HG02588 (cell line): ENCODE measurements around the gene WDFY4.

ENCODE experiments used
- ATAC-seq: cut with Tn5 transposase; IDR thresholded peaks from one replicate; pipeline ENCODE4 v1.9.1; 2021; ENCODE audit warnings: mild to moderate bottlenecking, moderate library complexity; ENCODE audit not compliant: unreplicated experiment

Gene WDFY4

DNA sequence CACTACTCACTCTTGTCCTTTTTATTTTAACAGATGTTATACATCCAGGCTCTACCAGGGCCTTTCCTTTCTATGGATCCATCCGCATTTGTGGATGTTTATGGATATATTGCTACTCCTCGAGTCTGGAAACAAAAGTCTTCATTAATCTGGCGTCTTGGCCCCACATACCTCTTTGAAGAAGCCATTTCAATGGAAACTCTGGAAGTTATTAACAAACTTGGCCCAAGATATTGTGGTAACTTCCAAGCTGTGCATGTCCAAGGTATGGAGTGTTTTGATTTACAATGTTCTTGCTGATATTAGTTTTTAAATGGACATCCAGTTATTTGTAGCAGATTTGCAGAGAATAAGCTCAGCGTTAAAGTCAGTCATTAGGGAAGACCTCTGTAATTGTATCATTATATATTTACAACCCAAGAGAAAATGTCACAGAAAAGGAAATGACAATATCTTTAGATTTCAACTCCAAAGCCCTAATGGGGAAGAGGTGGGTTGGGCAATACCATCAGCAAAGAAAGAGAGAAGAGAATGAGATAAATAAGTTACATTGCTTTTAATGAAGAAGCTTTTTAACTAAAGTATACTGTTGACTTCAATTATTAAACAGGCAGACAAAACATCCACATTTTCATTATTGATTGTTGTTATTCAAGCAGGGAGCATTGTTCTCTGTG, 102.1 kb downstream of the WDFY4 start:
- no peak for ATAC-seq

GRCh38 chr10:48788554-48788953, 103.9 kb downstream of the WDFY4 start:
- ATAC-seq: no peak

DNA sequence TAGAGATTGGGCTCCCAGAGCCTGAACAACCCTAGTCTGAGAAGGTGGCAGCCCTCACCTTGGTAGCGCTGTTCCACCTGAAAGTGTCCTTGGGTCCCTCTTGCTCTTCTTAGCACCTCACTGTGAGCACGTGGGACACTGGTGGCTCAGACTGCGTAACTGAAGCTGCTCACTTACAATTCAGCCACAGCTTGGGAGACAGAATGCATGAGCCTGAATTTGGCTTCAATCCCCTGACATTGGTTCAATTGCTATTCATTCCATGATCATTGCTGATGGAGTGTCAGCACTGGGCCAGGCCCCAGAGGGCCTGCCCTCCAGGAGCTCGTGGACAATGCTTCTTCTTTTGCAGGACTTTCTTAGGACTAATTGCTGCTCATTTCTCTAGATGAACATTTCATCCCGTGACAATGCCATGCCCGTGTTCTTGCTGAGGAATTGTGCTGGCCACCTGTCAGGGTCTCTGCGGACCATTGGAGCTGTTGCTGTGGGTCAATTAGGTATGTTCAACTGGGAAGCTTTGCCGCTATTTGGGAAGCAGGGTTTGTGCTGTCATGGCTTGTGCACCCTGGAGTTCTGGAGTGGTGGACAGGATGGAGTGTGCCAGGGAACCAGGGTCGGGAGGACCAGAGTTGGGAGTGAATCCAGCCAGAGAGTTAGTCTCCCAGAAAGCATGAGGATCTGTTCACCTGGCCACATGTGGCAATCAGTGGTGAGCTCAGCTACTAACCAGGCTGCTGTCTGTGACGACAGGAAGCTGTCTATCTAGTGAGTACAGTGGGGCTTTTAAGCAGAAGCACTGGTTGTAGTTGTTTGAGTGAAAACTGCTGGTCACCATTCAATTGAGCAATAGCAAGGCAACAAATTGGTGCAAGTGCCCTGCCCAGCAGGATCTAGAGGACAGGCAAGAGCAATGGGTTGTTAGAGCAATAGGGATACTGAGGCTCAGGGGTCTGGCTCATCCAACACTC, 105.1 kb downstream of the WDFY4 start:
- ATAC-seq: no peak

DNA sequence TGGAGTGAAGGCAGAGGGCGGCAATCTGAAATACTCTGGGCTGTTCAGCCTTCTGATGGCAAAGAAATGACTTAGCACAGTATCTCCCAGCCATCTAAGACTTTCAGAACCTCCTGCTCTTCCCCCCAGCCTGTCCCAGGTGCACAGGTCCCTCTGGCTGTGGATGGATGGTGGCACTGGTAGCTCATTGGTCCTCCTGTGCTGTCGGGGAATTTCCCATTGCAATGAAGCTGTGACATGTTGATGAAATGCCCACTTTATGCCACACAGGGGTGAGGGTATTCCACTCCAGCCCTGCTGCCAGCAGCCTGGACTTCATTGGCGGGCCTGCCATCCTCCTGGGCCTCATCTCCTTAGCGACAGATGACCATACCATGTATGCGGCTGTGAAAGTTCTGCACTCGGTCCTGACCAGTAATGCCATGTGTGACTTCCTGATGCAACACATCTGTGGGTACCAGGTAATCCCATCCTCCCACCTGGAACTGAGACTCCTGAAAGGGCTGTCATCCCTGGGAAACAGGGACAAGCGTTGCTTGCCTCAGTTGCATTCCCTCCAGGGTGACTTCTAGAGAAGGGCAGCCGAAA, 105.9 kb downstream of the WDFY4 start:
- ATAC-seq: no peak

DNA sequence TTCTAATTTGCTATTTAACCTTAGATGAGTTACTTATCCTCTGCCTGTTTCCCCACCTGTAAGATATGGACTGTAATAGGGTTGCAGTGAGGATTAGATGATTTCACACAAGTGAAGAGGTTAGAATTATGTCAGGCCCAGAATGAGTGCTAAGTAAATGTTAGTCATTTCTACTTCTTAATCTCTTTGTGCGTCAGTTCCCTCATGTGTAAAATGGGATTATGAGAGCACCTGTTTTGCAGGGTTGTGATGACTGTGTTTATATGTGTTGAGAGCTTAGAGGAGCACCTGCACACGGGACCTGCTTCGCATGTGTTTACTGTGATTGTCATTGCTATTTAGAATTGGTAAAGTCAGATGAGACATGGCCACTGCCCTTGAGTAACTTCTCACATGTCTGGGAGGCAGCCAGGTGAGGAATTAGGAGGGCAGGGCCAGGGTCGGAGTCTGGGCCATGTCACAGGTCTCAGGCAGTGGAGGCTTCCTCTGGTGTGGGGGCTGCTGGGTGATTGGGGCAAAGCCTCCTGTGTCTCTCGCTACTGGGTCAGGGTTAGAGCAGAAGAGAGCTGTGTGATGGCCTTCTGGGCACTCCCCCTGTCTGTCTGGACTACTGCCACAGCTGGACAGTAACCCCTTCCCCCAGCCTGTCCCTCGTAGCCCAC, 106.7 kb downstream of the WDFY4 start:
- ATAC-seq: no peak

- ATAC-seq: no peak
Measured at GRCh38 chr10:48792121-48792520, 107.4 kb downstream of the WDFY4 start.

DNA sequence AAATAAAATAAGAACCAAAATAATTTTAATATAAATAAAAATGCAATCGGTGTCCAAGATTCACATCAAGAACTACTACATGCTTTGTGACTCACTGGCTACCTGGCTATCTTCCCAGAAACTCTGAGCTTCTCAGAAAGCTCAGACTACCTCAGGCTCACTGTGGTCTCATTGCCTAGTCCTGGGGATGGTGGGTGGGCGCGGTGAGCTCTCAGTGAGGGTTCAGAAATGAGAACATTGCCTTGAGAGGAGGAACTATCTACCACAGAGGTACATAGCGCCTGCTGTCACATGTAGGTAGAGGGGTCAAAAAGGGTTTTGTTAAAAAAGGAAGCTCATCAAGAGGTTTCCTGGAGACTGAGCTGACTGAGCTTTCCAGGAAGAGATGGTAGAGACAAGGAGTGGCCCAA, 108.0 kb downstream of the WDFY4 start:
- ATAC-seq: no peak

DNA sequence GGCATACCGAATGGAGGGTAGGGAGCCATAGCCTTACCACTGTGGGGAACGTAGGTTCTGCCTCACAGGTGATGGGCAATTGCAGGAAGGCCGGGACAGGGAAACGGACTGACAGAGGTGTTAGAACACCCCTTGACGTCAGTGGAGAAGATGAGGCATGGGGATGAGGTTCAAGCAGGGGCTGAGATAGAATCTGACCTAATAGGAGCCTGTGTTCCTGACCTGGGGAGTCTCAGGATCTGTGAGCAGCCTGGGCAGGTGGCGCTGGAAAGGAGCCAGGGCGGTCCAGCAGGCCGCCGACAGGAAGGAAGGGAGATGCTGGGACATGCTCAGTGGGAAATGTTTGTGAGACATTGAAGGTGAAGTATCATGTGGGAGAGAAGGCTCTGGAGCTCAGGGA, 109.4 kb downstream of the WDFY4 start:
- ATAC-seq: no peak

DNA sequence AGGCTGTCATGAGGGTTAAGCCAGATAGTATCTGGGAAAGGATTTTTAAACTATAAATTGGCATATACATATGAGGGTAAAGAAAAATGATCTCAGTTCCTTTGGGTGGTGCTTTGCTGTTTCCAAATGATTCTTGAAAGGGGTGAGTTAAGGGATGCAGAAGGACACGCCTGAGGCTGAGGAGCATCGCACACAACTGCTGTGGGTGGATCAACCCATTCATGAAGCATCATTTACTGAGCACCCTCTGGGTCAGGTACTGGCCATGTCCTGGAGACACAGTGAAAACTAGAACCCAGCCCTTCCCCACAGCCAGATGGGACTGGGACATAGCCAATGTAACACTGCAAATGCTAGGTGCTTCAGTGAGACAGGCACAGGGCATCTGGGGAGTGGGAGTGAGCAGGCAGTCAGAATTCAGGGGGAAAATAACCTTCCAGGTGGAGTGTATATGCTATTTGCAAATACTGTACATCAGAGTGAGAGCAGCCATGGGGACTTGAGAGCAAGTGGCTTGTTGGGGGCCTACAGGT, 112.1 kb downstream of the WDFY4 start:
- no peak for ATAC-seq

GRCh38 chr10:48797830-48798229, 113.2 kb downstream of the WDFY4 start:
- no peak for ATAC-seq

- ATAC-seq: no peak
Measured at GRCh38 chr10:48798481-48799254, 114.0 kb downstream of the WDFY4 start.

- ATAC-seq: no peak
Measured at GRCh38 chr10:48799341-48800006, 114.8 kb downstream of the WDFY4 start.

DNA sequence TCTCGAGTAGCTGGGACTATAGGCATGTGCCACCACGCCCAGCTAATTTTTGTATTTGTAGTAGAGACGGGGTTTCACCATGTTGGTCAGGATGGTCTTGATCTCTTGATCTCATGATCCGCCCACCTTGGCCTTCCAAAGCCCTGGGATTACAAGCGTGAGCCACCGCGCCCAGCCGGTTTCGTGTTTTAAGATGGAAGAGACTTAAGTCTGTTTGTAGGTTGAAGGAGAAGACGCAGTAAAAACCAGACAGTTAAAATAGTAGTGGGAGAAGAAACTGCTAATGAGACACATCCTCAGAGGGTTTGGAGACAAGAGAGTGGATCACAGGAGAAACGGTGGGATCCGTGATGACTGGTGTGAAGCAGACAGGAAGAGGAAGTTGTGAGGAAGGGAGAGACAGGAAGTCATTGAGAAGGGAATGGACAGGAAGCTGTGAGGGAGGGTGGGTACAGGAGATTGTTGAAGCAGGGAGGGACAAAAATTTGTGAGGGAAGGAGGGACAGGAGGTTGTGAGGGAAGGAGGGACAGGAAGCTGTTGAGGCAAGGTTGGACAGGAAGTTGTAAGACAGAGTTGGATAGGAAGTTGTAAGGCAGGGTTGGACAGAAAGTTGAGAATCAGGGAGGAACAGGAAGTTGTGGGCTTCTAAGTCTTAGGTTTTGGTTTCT, 115.5 kb downstream of the WDFY4 start:
- ATAC-seq: no peak

DNA sequence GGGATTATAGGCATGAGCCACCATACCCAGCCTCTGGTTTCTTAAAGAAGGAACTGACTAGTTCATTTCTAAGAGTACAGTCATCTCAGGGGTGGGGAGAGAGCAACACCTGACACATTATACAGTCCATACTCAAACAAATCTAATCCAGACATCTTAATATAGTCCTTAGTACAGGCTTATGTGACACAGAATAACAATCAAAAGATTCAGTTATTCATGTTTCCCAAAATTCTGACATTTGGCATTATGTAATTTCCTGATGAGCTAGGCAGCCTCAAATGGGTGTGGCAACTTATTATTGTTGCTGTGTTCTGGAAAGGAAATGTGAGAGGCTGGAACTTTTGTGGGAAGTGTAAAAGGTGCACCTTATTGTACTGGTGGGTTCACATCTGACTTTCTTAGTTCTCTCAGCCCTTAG, 116.3 kb downstream of the WDFY4 start:
- no peak for ATAC-seq

DNA sequence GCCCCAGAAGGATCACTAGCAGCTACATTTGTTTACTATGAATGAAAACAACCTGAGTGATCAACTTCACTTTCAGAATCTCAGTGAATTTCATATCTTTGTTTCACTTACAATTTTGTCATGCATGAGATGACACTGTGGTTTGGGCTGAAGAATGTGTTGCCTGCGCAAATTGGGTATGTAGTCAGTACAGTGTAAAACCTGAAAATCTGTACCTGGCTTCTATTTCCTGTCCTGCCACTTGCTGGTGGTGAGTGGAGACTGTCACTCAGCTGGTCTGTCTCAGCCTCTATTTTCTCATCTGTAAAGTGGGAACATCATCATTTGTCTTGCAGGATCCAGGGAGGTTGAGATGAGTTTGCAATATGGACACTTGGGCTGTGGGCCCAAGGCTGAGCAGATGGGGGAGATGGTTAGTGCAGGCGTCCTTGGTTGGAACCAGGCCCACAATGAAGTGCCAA, 118.0 kb downstream of the WDFY4 start:
- ATAC-seq: peak; percentile 91

DNA sequence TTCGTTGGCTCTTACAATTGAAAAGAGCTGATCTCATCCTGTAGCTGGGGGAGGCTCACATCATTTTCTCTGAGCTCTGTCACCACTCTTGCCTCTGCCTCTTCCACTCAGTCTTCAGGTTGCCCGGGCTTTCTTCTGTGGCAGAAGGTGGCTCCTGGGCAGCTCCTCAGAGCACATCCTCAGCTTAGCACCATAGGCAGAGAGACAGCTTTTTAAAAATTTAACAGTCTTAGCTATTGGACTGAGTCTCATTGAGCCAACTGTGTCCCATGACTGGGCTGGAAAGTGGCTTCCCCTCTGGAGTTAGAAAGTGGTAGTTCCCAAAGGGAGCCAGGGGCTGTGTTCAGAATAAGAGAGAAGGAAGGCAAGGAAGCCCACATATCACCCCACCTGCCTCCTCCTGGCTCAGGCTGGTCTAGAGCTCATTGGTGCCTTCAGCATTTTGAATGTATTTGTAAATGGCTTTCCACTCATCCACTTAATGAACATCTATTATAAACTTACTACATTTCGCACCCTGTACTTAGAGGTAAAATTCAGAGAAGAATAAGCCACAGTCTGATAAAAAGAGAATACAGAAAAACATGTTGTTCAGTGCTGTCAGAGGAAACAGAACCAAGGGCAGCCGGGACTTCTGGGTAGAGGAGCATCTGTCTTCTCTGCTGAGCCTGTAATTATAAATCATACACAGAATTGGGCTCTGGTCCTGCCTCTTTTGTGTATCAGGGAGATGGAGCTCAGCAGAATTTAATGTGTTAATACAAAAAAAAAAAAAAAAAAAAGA, 119.3 kb downstream of the WDFY4 start:
- no peak for ATAC-seq

- ATAC-seq: no peak
Measured at GRCh38 chr10:48804740-48805182, 120.1 kb downstream of the WDFY4 start.

DNA sequence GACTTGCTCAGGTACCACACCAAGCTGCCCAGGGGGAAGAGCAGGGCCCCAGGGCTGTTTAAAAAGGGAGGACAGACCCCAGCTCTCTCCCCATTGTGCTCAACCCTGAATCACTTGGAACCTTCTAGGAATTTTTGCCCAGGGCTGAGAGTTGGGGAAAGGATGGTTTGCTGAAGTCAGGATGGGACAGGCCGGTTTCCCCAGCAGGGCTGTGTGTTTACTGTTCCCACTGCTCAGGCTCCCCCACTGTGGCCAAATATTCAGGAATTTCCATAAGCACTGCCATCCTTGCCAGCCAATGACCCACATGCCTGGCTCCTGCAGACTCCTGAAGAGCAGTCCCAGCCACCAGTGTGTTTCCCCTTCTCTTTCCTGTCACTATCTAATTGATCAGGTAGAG, 120.7 kb downstream of the WDFY4 start:
- no peak for ATAC-seq
